Measurements from ENCODE around the gene ARFGAP1. TPM values are rescaled to one million over a fixed set of nuclear protein-coding genes. Genes with fewer than 3 reads are reported as not detected.
A peak's percentile ranks its signal among the peaks of the same experiment; 100 is the strongest.

The ARFGAP1 gene
- total RNA-seq, 1 experiment from 2014 or later, result 127 TPM

- CTCF ChIA-PET, result interaction anchor here (0.7 to 1.5 kb wide), 3 partner anchors 9 to 156 kb away, joined by 3 to 5 read pairs (median 3); no protein-coding TSS in a partner anchor
- intact Hi-C loops (cut with micrococcal nuclease; ENCODE audit: unreplicated experiment), result no loop called here
- H3K27ac Mint-ChIP-seq (ENCODE audit: unreplicated experiment), result no peak overlapping the region
- TF ChIP-seq, protein P1, sequence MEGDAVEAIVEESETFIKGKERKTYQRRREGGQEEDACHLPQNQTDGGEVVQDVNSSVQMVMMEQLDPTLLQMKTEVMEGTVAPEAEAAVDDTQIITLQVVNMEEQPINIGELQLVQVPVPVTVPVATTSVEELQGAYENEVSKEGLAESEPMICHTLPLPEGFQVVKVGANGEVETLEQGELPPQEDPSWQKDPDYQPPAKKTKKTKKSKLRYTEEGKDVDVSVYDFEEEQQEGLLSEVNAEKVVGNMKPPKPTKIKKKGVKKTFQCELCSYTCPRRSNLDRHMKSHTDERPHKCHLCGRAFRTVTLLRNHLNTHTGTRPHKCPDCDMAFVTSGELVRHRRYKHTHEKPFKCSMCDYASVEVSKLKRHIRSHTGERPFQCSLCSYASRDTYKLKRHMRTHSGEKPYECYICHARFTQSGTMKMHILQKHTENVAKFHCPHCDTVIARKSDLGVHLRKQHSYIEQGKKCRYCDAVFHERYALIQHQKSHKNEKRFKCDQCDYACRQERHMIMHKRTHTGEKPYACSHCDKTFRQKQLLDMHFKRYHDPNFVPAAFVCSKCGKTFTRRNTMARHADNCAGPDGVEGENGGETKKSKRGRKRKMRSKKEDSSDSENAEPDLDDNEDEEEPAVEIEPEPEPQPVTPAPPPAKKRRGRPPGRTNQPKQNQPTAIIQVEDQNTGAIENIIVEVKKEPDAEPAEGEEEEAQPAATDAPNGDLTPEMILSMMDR (IDR thresholded peaks at IDR 0.05; ENCODE audit: unreplicated experiment), result no peak
- H3K4me3 Mint-ChIP-seq (ENCODE audit: low read depth, unreplicated experiment), result no peak overlapping the region
- peaks cover 17% of the 10 kb centered on the region for H3K4me1 Mint-ChIP-seq (ENCODE audit: low read depth, unreplicated experiment)
- no TSS peak for BruUV-seq (replicated peaks)
- H3K27me3 Mint-ChIP-seq (ENCODE audit: unreplicated experiment), result peaks cover 20% of the 10 kb centered on the region
- H3K36me3 Mint-ChIP-seq (ENCODE audit: insufficient read depth, unreplicated experiment), result peaks cover 9% of the 10 kb centered on the region
- no peak for DNase-seq
- H3K9me3 Mint-ChIP-seq (ENCODE audit: low read depth, unreplicated experiment), result no peaks in the 10 kb centered on the region
These were observed 34.6 kb upstream of the ARFGAP1 start for GRCh38 chr20:63238031-63238430.

GRCh38 chr20:63238514-63239125, 34.0 kb upstream of the ARFGAP1 start:
- peak; percentile 51 for DNase-seq
- H3K9me3 Mint-ChIP-seq (ENCODE audit: low read depth, unreplicated experiment), result no peaks in the 10 kb centered on the region
- CTCF ChIA-PET, result interaction anchor here (1.0 to 1.5 kb wide), 2 partner anchors 14 to 16 kb away, joined by 3 to 5 read pairs; no protein-coding TSS in a partner anchor
- intact Hi-C loops (cut with micrococcal nuclease; ENCODE audit: unreplicated experiment), result no loop called here
- TF ChIP-seq, protein P1 (IDR thresholded peaks at IDR 0.05; ENCODE audit: unreplicated experiment), result no peak
- H3K27ac Mint-ChIP-seq (ENCODE audit: unreplicated experiment), result no peak overlapping the region
- BruUV-seq (replicated peaks), result no TSS peak
- peaks cover 16% of the 10 kb centered on the region for H3K4me1 Mint-ChIP-seq (ENCODE audit: low read depth, unreplicated experiment)
- H3K27me3 Mint-ChIP-seq (ENCODE audit: unreplicated experiment), result peaks cover 26% of the 10 kb centered on the region
- H3K36me3 Mint-ChIP-seq (ENCODE audit: insufficient read depth, unreplicated experiment), result peaks cover 9% of the 10 kb centered on the region
- no peak overlapping the region for H3K4me3 Mint-ChIP-seq (ENCODE audit: low read depth, unreplicated experiment)

GRCh38 chr20:63239431-63239830, 33.2 kb upstream of the ARFGAP1 start:
- Mint-ChIP-seq H3K27me3 (ENCODE audit: unreplicated experiment) (peaks cover 34% of the 10 kb centered on the region), H3K27ac (ENCODE audit: unreplicated experiment) (no peak overlapping the region), H3K9me3 (ENCODE audit: low read depth, unreplicated experiment) (no peaks in the 10 kb centered on the region), H3K4me3 (ENCODE audit: low read depth, unreplicated experiment) (no peak overlapping the region), H3K36me3 (ENCODE audit: insufficient read depth, unreplicated experiment) (peaks cover 9% of the 10 kb centered on the region), H3K4me1 (ENCODE audit: low read depth, unreplicated experiment) (peaks cover 16% of the 10 kb centered on the region)
- no TSS peak for BruUV-seq (replicated peaks)
- CTCF ChIA-PET, result interaction anchor here (1.0 to 1.5 kb wide), 2 partner anchors 15 to 17 kb away, joined by 3 to 5 read pairs; no protein-coding TSS in a partner anchor
- intact Hi-C loops (cut with micrococcal nuclease; ENCODE audit: unreplicated experiment), result no loop called here
- TF ChIP-seq, protein P1 (IDR thresholded peaks at IDR 0.05; ENCODE audit: unreplicated experiment), result no peak
- DNase-seq, result no peak

DNA sequence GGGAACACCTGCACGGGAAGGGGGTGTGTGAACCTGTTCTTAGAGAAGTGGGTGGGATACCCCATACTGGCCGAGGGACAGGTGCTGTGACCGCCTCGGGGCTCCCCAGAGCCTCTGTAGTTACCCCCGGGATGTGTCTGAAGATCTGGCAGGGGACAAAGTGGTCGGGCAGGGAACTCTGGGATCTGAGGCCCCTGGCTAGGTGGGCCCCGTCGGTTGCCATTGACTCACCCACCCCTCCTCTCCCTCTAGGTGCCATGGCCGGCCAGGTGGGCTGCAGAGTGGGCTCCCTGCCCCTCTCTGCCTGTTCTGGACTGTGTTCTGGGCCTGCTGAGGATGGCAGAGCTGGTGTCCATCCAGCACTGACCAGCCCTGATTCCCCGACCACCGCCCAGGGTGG, 32.6 kb upstream of the ARFGAP1 start:
- H3K4me1 Mint-ChIP-seq (ENCODE audit: low read depth, unreplicated experiment), result peaks cover 16% of the 10 kb centered on the region
- no peaks in the 10 kb centered on the region for H3K9me3 Mint-ChIP-seq (ENCODE audit: low read depth, unreplicated experiment)
- BruUV-seq (replicated peaks), result no TSS peak
- peaks cover 9% of the 10 kb centered on the region for H3K36me3 Mint-ChIP-seq (ENCODE audit: insufficient read depth, unreplicated experiment)
- H3K27ac Mint-ChIP-seq (ENCODE audit: unreplicated experiment), result no peak overlapping the region
- peaks cover 40% of the 10 kb centered on the region for H3K27me3 Mint-ChIP-seq (ENCODE audit: unreplicated experiment)
- CTCF ChIA-PET, result no interaction called here
- no peak for DNase-seq
- TF ChIP-seq, protein P1 (IDR thresholded peaks at IDR 0.05; ENCODE audit: unreplicated experiment), result no peak
- intact Hi-C loops (cut with micrococcal nuclease; ENCODE audit: unreplicated experiment), result no loop called here
- no peak overlapping the region for H3K4me3 Mint-ChIP-seq (ENCODE audit: low read depth, unreplicated experiment)

Measured in Calu3 (cell line).